Duodenal mucosa (tissue), 2 donors: ENCODE results near the gene PLXNC1.

Experiments
- H3K27ac ChIP-seq: one replicate; pipeline ENCODE4 v1.7.0; 2013; ENCODE audit warnings: low read depth, low read length
- H3K27me3 ChIP-seq, 2 donors: one replicate each; pipeline ENCODE4 v1.7.0; 2013; ENCODE audit warnings: low read length in 2 of 2, control low read depth in 1 of 2; ENCODE audit not compliant: insufficient read depth in 2 of 2, control insufficient read depth in 1 of 2
- H3K36me3 ChIP-seq, 2 donors: one replicate each; pipeline ENCODE4 v1.7.0; 2013; ENCODE audit warnings: low read length in 2 of 2, control low read depth in 1 of 2; ENCODE audit not compliant: insufficient read depth in 2 of 2, control insufficient read depth in 1 of 2
- H3K4me1 ChIP-seq, 2 donors: one replicate each; pipeline ENCODE4 v1.7.0; 2013; ENCODE audit warnings: low read length in 2 of 2, control low read depth in 1 of 2; ENCODE audit not compliant: insufficient read depth in 2 of 2, control insufficient read depth in 1 of 2
- H3K4me3 ChIP-seq, 2 donors: one replicate each; pipeline ENCODE4 v1.7.0; 2013; ENCODE audit warnings: low read length in 2 of 2, low read depth in 1 of 2
- H3K9ac ChIP-seq, 2 donors: one replicate each; pipeline ENCODE4 v1.7.0; 2013; ENCODE audit warnings: low read length in 2 of 2, low read depth in 1 of 2
- H3K9me3 ChIP-seq, 2 donors: one replicate each; pipeline ENCODE4 v1.7.0; 2013; ENCODE audit warnings: low read length in 2 of 2, control low read depth in 1 of 2; ENCODE audit not compliant: control insufficient read depth in 1 of 2

Gene PLXNC1

DNA sequence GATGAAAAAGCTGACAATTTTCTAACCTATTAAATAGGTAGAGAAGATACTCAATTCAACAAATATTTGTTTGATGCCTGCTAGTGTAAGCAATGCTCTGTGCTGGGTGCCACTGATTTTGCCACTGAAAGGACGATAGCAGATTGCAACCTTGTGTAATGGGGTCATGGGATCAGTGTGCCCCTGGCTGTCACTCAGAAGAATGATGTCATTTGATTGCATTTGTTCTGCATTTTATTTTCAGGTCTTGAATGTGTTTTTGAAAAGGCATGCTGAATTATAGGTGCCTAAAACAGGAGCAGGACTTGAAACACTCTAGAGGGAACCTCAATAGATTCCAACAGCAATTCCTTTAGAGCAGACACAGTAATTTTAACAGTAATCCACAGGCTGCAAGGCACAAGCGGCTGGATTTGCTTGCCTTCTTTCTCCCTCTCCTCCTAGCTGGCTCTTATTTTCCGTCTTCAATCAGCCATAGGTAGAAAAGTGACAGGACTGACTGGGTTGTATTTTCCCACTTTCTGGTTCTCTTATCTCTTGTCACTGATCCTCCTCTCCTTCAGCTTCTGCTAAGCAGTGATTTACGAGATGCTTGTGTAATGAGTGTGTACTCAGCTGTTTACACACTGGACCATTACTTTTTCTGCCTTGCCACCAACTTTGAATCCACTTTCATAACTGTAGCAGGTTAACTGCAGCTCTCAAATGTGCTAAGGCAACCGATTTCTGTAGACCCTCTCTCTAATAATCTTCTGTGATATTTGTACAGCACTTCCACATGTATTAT, 4.1 kb downstream of the PLXNC1 start:
- no peaks in the 10 kb centered on the region for H3K36me3 ChIP-seq
- H3K4me3 ChIP-seq: no peak overlapping the region
- H3K9ac ChIP-seq: no peak overlapping the region
- no peaks in the 10 kb centered on the region for H3K9me3 ChIP-seq
- H3K4me1 ChIP-seq: peaks cover 23 to 37% of the 10 kb centered on the region in 2 donors
- H3K27me3 ChIP-seq: peaks cover 11 to 13% of the 10 kb centered on the region in 2 donors
- no peak overlapping the region for H3K27ac ChIP-seq

DNA sequence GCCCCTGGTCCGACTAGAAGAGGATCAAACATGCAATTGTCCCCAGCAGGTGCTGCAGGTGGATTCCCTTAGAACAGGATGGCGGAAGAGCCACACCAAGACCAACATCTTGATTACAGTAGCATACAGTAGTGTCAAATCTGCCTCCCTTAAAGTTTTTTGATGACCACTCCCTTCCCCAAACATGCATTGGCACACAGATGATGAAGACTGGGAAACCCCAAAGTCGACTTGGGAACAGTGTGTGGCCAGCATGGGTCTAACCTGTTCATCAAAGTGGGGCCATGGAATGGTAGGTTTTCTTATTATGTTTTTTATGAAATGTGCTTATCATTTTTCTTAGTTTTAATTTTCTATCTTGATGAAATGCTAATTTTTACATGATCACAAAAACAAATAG, 8.8 kb downstream of the PLXNC1 start:
- Histone ChIP-seq H3K27me3 (no peaks in the 10 kb centered on the region), H3K27ac (no peak overlapping the region), H3K4me3 (no peak overlapping the region), H3K9me3 (no peaks in the 10 kb centered on the region), H3K9ac (no peak overlapping the region), H3K36me3 (no peaks in the 10 kb centered on the region), H3K4me1 (peaks cover 8 to 11% of the 10 kb centered on the region in 2 donors)

- Histone ChIP-seq H3K9me3 (no peaks in the 10 kb centered on the region), H3K27ac (no peak overlapping the region), H3K9ac (no peak overlapping the region), H3K4me1 (peaks cover under 1 to 7% of the 10 kb centered on the region in 2 donors), H3K4me3 (no peak overlapping the region), H3K36me3 (no peaks in the 10 kb centered on the region), H3K27me3 (no peaks in the 10 kb centered on the region)
Observed at GRCh38 chr12:94157981-94158411, 9.6 kb downstream of the PLXNC1 start.

DNA sequence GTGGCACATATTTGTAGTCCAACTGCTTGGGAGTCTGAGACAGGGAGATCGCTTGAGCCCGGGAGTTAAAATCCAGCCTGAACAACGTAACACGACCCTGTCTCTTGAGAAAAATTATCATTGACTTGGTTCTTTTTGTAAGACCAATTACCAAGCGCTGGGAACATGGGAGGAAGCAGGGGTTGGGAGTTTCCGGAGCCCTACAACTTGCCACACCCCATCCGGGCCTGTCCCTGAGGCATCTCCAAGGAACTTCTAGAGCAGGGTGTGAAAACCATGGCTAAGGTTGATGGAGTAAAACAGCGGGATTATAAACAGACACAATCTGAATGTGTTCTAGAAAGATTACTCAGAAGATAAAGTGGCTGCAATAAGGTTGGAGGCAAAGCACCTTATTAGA, 10.3 kb downstream of the PLXNC1 start:
- no peaks in the 10 kb centered on the region for H3K27me3 ChIP-seq
- H3K27ac ChIP-seq: no peak overlapping the region
- H3K4me1 ChIP-seq: peaks cover 0 to 7% of the 10 kb centered on the region in 2 donors
- no peak overlapping the region for H3K4me3 ChIP-seq
- H3K9me3 ChIP-seq: no peaks in the 10 kb centered on the region
- no peaks in the 10 kb centered on the region for H3K36me3 ChIP-seq
- no peak overlapping the region for H3K9ac ChIP-seq

GRCh38 chr12:94162108-94162507, 13.7 kb downstream of the PLXNC1 start:
- H3K36me3 ChIP-seq: no peaks in the 10 kb centered on the region
- peaks cover 0 to 7% of the 10 kb centered on the region in 2 donors for H3K4me1 ChIP-seq
- no peaks in the 10 kb centered on the region for H3K27me3 ChIP-seq
- H3K9ac ChIP-seq: no peak overlapping the region
- H3K27ac ChIP-seq: no peak overlapping the region
- H3K4me3 ChIP-seq: no peak overlapping the region
- no peaks in the 10 kb centered on the region for H3K9me3 ChIP-seq

GRCh38 chr12:94163850-94164249, 15.5 kb downstream of the PLXNC1 start:
- Histone ChIP-seq H3K9me3 (no peaks in the 10 kb centered on the region), H3K36me3 (no peaks in the 10 kb centered on the region)

GRCh38 chr12:94165138-94165537, 16.8 kb downstream of the PLXNC1 start:
- Histone ChIP-seq H3K4me1 (no peaks in the 10 kb centered on the region), H3K36me3 (no peaks in the 10 kb centered on the region), H3K27ac (no peak overlapping the region), H3K9ac (no peak overlapping the region), H3K27me3 (no peaks in the 10 kb centered on the region), H3K4me3 (no peak overlapping the region), H3K9me3 (no peaks in the 10 kb centered on the region)

More at GRCh38 chr12:94163850-94164249, 15.5 kb downstream of the PLXNC1 start:
- H3K9ac ChIP-seq: no peak overlapping the region
- H3K27ac ChIP-seq: no peak overlapping the region
- no peaks in the 10 kb centered on the region for H3K27me3 ChIP-seq
- no peak overlapping the region for H3K4me3 ChIP-seq
- H3K4me1 ChIP-seq: no peaks in the 10 kb centered on the region

GRCh38 chr12:94165670-94166364, 17.4 kb downstream of the PLXNC1 start:
- Histone ChIP-seq H3K36me3 (no peaks in the 10 kb centered on the region), H3K27ac (no peak overlapping the region), H3K4me1 (no peaks in the 10 kb centered on the region), H3K9me3 (no peaks in the 10 kb centered on the region), H3K9ac (no peak overlapping the region), H3K27me3 (no peaks in the 10 kb centered on the region), H3K4me3 (no peak overlapping the region)

GRCh38 chr12:94167071-94167755, 18.8 kb downstream of the PLXNC1 start:
- H3K9me3 ChIP-seq: no peaks in the 10 kb centered on the region
- H3K27me3 ChIP-seq: no peaks in the 10 kb centered on the region
- H3K27ac ChIP-seq: no peak overlapping the region
- H3K9ac ChIP-seq: no peak overlapping the region
- H3K4me1 ChIP-seq: peaks cover 0 to 1% of the 10 kb centered on the region in 2 donors
- H3K36me3 ChIP-seq: no peaks in the 10 kb centered on the region
- no peak overlapping the region for H3K4me3 ChIP-seq
